Neural progenitor cell (in vitro differentiated cells): ENCODE data around the gene ELOVL1.

Experiments used
- EZH2 ChIP-seq: fragments of 200-600 bp; sonication (generic); IDR thresholded peaks from 2 replicates; pipeline ENCODE4 v1.6.1; 2017; ENCODE audit warnings: antibody characterized with exemption, mild to moderate bottlenecking, moderate library complexity
- TF ChIP-seq, protein P1 (sequence below): fragments of 200-600 bp; sonication (generic); IDR thresholded peaks from 2 replicates; pipeline ENCODE4 v1.5.1; 2017; ENCODE audit warnings: antibody characterized with exemption, mild to moderate bottlenecking

DNA sequence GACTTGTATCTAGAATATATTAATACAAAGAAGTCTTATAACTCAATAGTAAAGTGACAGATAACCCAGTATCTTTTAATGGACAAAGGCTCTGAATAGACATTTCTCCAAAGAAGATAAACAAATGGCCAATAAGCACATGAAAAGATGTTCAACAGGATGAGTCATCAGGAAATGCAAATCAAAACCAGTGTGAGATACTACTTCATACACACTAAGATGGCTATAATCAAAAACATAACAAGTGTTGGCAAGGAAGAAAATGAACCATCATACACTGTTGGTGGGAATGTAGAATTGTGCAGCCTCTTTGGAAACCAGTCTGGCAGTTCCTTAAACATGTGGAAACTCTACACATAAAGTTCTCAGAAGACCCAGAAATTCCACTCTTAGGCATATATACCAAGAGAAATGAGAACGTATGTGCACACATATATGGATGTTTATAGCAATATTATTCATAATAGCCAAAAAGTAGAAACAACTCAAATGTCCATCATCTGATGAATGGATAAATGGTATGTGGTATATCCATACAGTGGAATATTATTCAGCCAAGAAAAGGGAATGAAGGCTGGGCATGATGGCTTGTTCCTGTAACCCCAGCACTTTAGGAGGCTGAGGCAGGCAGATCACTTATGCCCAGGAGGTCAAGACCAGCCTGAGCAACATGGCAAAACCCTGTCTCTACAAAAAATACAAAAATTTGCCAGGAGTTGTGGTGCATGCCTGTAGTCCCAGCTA is 40.1 kb downstream of the ELOVL1 start:
- TF ChIP-seq, protein P1, sequence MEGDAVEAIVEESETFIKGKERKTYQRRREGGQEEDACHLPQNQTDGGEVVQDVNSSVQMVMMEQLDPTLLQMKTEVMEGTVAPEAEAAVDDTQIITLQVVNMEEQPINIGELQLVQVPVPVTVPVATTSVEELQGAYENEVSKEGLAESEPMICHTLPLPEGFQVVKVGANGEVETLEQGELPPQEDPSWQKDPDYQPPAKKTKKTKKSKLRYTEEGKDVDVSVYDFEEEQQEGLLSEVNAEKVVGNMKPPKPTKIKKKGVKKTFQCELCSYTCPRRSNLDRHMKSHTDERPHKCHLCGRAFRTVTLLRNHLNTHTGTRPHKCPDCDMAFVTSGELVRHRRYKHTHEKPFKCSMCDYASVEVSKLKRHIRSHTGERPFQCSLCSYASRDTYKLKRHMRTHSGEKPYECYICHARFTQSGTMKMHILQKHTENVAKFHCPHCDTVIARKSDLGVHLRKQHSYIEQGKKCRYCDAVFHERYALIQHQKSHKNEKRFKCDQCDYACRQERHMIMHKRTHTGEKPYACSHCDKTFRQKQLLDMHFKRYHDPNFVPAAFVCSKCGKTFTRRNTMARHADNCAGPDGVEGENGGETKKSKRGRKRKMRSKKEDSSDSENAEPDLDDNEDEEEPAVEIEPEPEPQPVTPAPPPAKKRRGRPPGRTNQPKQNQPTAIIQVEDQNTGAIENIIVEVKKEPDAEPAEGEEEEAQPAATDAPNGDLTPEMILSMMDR = no peak
- no peak for TF ChIP-seq EZH2
